AG09309 (cell line): Measurements from ENCODE around the gene VAC14.
A peak's percentile ranks its signal among the peaks of the same experiment; 100 is the strongest.
"Not testable (repeated sequence)": the region's sequence is repeated elsewhere in the genome, so short reads cannot be mapped to it uniquely, and the experiment has no call there.

Experiments used
- DNase-seq: peaks from one replicate; pipeline ENCODE4 v3.0.0-alpha.2; 2010; ENCODE audit warnings: low read depth
- H3K4me3 ChIP-seq: 2 replicates; pipeline ENCODE4 v1.5.1; 2011; ENCODE audit warnings: mild to moderate bottlenecking, low read depth, low read length, moderate library complexity; ENCODE audit not compliant: control insufficient read depth
- CTCF ChIP-seq: IDR thresholded peaks from 2 replicates; pipeline ENCODE4 v1.5.1; 2011; ENCODE audit warnings: mild to moderate bottlenecking, low read depth, low read length, inconsistent platforms; ENCODE audit not compliant: insufficient read depth, control insufficient read depth; ENCODE audit errors: missing control alignments

Gene VAC14

DNA sequence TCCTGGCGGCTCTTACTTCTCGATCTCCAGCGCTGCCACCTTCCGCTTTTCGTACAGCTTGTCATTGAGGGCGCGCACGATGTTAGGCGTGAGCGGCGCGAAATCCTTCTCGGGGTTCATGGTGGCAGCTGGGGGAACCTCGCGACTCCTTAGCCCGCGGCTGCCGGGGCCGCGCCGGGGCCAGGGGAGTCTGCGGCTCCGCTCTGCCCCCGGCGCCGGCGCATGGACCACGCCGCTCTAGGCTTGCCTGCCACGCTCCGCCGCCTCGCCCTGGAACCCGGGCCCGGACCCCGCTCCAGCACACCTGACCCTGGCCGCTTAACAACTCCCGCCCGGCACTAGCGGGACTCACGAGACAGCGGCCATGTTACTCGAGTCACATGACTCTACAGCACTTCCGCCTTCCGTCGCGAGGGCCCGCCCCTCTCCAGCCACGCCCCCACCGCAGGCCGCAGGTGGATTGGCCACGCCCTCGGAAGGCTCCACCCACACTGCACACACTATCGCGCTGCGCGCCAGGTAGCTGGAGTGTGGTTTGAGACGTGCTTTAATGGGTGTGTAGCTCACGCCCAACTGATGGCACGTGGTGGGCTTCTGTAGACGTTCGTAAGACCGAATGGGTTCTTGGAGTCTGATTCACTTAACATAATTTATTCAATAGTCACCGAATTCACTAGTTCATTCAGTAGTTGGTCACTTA, at the start of gene VAC14:
TSS of gene VAC14 (minus strand) at position 378 of the 700 bp plus-strand sequence. CDS start at position 120, 258 bp downstream.
- no peak for DNase-seq
- TF ChIP-seq CTCF, result no peak
- peak within 1 kb of the TSS; percentile 96 for H3K4me3 ChIP-seq

GRCh38 chr16:70823498-70824118, 22.6 kb upstream of the VAC14 start:
- not testable (repeated sequence) for DNase-seq

DNA sequence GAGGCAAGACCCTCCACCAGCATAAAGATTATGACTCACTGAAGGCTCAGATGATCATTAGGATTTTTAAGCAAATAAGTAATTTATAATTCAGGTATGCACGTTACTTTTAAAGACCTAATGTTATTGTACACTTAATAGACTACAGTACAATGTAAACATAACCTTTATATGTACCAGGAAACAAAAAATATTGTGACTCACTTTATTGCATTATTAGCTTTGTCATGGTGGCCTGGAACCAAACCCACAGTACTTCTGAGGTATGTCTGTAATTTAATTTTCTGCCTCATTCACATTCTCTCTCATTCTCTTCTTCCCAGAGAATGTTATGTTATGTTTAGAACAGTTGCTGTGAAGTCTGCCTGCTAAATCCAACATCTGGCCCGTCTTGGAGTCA, 21.8 kb upstream of the VAC14 start:
- DNase-seq, H3K4me3 ChIP-seq: not testable (repeated sequence)

More at GRCh38 chr16:70823498-70824118, 22.6 kb upstream of the VAC14 start:
- H3K4me3 ChIP-seq, result not testable (repeated sequence)

DNA sequence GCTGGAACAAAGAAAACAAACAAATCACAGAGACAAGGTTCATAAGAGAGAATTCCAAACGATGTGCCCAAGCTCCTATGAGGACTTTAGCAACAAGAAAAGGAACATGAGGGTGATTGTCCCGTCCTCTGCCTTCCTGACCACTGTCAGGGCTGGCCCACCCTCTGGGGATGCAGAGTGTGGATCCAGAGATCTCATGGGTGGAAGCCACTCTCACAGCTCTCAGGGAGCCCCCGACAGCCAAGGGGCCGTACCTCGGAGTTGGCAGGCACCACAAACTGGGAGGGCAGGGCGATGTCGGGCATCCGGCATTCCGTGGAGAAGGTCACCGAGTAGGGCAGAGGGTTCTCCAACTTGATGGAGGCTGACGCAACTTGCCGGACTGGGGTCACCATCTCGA, 17.1 kb upstream of the VAC14 start:
- DNase-seq, H3K4me3 ChIP-seq: not testable (repeated sequence)

DNA sequence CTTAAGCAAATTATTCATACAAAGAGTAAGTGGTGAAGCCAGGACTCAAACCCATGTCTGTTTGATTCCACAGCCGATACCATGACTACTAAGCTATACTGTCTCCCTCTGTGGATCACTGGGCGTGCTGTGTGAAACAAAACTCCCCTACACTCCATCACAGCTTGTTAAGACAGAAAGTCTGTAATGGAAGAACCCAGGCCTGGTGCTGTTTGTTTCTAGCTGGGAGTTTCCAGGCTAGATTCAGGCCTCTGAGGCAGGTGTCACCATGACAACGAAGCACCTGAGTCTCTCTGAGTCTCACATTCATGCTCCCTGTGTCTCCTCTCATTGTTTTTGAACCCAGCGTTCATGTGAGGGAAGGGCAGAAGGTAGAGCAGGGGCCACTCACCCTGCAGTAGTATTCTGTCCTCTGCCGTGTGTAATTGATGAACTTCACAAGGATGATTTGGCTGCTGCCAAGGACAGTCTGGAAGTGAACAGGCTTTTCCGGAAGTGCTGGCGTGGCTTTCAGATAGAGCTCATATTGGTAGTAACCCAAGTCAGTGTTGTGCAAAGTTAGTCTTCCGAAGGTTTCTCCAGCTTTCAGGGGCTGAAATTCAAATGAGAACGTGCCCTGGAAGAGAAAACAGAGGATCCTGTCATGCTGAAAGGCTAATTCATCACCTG, 8.6 kb upstream of the VAC14 start:
- no peak for DNase-seq
- no peak overlapping the region for H3K4me3 ChIP-seq
- no peak for TF ChIP-seq CTCF

- no peak for TF ChIP-seq CTCF
- no peak overlapping the region for H3K4me3 ChIP-seq
- no peak for DNase-seq
These were observed 7.4 kb upstream of the VAC14 start for GRCh38 chr16:70808371-70808770.

DNA sequence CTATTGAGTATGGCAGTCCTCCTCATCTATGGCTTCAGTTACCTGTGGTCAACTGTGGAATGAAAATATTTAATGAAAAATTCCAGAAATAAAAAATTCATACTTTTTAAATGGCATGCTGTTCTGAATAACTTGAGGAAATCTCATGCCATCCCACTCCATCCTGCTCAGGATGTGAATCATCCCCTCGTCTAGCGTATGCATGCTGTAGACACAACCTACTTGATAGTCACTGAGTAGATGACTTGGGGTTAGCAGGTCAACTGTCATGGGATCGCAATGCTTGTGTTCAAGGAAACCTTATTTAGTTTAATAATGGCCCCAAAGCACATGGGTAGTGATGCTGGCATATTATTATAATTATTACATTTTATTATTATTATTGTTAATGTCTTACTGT, 4.8 kb upstream of the VAC14 start:
- TF ChIP-seq CTCF, result no peak
- no peak for DNase-seq
- no peak overlapping the region for H3K4me3 ChIP-seq

GRCh38 chr16:70805380-70805779, 4.4 kb upstream of the VAC14 start:
- TF ChIP-seq CTCF, result no peak
- no peak for DNase-seq
- H3K4me3 ChIP-seq, result no peak overlapping the region
